HG03280 (cell line): ENCODE measurements around the gene THAP11.
"Not testable (repeated sequence)": the region's sequence is repeated elsewhere in the genome, so short reads cannot be mapped to it uniquely, and the experiment has no call there.

ENCODE experiments used
- ATAC-seq: cut with Tn5 transposase; IDR thresholded peaks from one replicate; pipeline ENCODE4 v1.9.1; 2021; ENCODE audit warnings: mild to moderate bottlenecking, moderate library complexity; ENCODE audit not compliant: unreplicated experiment

THAP11 gene

DNA sequence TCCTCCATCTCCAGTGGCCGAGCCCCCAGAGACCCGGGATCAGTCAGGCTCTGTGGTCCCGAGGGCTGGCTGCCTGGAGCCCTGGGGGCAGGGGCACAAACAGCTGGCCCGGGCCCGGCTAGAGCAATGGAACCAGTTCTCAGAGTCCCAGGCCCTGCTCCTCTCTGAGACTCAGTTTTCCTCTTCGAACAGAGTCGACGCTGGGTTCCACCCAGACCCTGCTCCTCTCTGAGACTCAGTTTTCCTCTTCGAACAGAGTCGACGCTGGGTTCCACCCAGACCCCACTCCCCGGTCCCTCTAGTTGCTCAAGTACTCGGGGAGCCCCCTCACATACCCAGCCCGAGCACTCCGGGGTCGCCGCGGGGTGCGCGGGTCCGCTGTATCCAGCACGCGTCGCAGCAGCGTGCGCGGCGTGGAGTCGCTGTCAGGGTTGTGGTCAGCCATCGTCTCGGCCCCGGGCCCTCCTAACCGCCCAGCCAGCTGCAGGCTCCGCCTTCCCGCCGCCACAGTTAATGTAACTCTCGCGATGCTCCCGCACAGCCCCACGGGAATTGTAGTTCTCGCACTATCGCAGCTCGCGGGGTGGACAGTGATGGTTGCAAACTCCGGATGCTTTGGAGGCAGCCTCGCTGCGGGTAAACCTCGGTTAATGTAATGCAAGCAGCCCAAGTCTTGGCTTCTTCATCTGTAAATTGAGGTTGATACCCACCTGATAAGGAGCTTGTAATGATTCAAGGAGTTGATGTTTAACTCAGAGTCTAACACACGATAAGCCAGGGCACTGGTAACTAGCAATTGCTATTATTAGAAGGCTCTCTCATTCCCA is 8.5 kb upstream of the THAP11 start:
- peak; percentile 95 for ATAC-seq

DNA sequence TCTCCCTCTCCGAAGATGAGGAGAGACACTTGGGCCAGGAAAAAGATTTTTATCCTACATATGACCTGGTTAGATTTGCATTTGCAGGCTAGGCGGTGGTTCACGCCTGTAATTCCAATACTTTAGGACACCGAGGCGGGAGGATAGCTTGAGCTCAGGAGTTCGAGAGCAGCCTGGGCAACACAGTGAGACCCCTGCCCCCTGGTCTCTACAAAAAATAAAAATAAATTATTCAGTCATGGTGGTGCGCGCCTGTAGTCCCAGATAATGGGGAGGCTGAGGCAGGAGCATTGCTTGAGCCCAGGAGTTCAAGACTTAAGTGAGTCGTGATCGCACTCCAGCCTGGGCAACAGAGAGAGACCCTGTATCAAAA is 7.9 kb upstream of the THAP11 start:
- ATAC-seq = no peak

DNA sequence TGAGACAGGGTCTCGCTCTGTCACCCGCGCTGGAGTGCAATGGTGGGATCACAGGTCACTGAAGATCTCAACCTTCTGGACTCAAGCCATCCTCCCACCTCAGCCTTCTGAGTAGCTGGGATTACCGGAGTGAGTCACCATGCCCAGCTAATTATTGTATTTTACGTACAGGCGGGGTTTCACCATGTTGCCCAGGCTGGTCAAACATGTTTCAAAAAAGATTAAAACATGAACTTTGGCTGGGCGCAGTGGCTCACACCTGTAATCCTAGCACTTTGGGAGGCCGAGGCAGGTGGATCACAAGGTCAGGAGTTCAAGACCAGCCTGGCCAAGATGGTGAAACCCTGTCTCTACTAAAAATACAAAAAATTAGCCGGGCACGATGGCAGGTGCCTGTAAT is 4.9 kb upstream of the THAP11 start:
- not testable (repeated sequence) for ATAC-seq

DNA sequence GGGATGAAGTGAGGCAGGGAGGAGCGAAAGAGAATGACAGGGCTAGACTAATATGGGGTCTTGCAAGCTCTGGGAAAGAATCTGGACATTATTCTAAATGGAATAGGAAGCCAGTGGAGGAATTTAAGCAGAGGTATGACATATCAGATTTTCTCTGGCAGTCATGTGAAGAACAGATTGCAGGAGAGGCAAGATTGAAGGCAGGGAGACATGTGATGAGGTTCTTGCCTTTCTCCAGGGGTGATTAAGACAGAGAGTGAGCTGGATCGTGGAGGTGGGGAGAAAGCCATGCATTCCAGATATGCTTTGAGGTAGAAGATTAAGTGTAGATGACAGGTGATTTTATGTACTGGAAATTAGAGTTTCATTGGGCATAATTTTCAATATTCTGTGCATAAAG is 4.3 kb upstream of the THAP11 start:
- no peak for ATAC-seq

DNA sequence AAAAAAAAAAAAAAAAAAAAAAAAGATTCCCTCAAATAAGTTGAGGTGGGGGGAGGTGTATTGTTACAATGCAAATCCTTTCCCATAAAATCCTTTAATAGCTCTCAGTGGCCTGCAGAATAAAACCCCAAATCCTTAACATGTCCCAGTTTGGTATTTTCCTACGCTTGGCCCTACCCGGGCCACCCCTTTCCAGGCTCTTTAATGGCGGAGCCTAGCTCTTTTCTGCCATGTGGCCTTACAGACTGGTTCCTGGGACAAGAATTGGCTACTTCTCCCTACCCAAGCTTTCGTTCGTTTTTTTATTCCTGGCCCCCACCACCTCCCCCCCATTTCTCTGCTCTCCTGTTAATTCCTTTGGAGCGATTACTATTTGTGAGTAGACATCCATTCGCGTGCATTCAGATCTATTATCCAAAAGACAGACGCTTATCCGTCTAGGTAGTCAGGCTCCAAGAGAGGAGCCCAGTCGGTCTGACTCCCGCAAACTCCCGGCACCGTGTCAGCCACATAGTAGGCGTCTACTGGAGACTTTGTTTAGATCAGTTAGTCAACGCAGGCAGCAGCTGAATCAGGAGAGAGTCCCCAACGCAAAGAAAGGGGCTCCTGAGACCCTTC is 813 bp upstream of the THAP11 start:
- no peak for ATAC-seq

DNA sequence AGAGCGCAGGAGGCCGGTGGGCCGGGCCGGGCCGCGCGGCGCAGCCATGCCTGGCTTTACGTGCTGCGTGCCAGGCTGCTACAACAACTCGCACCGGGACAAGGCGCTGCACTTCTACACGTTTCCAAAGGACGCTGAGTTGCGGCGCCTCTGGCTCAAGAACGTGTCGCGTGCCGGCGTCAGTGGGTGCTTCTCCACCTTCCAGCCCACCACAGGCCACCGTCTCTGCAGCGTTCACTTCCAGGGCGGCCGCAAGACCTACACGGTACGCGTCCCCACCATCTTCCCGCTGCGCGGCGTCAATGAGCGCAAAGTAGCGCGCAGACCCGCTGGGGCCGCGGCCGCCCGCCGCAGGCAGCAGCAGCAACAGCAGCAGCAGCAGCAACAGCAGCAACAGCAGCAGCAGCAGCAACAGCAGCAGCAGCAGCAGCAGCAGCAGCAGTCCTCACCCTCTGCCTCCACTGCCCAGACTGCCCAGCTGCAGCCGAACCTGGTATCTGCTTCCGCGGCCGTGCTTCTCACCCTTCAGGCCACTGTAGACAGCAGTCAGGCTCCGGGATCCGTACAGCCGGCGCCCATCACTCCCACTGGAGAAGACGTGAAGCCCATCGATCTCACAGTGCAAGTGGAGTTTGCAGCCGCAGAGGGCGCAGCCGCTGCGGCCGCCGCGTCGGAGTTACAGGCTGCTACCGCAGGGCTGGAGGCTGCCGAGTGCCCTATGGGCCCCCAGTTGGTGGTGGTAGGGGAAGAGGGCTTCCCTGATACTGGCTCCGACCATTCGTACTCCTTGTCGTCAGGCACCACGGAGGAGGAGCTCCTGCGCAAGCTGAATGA is 606 bp downstream of the THAP11 start:
- ATAC-seq = peak; percentile 5

DNA sequence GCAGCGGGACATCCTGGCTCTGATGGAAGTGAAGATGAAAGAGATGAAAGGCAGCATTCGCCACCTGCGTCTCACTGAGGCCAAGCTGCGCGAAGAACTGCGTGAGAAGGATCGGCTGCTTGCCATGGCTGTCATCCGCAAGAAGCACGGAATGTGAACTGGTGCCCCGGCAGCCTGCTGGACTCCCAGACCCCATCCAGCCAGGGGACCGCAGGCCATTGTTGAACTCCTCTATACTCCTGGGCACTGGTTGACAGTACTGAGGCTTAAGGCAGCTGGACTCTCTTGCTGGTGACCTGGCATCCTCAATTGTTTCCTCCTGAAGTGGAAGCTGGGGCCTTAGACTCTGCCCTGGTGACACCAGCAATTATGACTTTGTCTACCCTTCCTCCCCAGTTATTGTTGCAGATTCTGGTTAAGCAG is 1.2 kb downstream of the THAP11 start:
- ATAC-seq = no peak

DNA sequence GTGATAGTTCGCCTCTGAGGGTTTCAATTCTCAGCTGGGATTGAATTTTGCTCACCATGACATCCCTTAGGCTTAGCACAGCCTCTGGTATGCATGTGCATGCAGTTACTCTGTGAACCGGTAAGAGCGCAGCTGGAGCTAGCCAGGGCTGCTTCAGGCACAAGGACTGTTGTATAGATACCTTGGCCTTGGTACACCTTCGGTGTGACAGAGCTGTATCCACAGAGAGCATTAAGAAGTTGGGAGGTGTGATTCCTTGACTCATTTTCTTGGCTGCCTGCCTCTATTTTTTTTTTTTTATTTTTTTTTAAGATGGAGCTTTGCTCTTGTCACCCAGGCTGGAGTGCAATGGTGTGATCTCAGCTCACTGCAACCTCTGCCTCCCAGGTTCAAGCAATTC is 2.4 kb downstream of the THAP11 start:
- no peak for ATAC-seq

DNA sequence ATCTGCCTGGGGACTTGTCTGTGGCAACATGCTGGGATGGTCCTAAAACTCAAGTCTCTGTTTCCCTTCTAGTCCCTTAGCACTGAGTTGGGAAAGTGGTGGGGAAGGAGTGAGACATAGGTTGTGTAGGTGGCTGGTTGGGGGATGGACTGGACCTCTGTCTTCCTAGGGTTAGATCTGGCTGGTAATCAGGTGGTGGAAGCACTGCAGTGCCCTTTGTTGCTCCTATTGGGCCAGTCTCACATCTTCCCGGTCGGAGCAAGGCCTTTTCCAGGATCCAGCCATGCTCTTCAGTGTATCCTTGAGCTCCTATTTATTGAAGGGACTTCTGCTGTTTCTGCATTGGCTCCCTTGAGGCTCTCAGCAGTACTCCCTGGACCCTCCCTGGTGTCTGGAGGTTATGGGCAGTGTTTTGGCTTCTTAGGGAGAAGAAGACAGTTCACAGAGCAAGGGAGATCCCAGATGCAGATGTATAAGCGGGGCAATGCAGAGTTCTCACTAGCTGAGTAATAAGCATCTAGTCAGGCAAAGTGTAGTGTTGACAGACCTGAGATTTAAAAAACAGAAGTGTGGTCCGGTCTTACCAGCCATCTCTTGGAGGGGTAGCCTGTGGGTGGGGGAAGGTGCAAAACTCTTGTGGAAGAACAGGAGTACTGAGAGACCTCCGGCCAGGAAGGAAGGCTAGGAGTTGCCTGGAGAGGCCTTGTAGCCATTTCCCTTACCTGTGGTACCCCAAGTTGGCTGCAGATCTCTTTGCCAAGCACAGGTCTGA is 3.4 kb downstream of the THAP11 start:
- ATAC-seq = no peak

DNA sequence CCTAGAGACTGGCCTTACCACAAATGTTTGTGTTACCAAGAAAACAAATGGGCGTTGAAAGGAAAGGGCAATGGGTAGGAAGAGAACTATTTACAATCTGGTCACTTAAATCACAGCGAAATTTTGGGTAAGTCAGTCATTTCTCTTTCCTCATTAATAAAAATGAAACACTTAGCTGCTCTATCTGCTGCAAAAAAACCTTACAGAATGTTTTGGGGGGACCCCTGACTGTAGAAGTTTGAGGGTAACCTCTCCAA is 3.9 kb downstream of the THAP11 start:
- no peak for ATAC-seq

DNA sequence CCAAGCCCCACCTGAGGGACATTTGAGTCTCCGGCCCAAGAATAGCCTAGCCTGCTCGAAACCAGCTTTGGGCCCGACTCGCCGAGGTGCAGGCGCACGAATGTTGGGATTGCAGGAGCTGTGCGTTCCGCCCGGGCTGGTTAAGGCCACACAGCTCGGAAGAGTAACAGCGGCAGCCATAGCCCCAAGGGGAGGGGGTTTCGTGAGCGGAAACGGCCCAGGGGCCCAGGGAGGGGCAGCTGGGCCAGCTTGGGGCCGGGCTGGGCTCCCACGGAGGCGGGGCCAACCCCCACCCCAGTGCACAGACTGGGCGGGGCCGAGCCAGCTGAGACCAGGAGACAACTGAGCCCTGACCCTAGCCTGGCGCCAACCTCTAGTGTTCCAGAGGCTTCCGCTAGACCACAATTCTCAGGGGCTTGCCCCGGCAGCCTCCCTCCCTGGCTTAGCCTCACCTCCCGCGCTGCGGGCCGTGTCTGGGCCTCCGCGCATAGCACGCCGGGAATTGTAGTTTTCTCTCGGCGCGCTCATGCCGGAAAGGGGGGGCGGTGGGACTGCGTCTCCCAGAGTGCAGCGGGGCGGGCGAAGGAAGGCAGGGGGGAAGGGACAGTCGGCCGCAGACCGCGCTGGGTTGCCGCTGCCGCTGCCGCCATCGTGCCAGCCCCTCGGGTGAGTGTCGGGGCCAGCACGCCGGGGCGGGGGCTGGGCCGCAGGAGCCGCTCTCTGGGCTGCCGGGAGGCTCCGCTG is 4.4 kb downstream of the THAP11 start, which contains the start of gene NUTF2:
TSS of gene NUTF2 (plus strand) at position 614 of the 744 bp plus-strand sequence. CDS start 18,198 bp downstream, outside the sequence.
- ATAC-seq = peak; percentile 56

DNA sequence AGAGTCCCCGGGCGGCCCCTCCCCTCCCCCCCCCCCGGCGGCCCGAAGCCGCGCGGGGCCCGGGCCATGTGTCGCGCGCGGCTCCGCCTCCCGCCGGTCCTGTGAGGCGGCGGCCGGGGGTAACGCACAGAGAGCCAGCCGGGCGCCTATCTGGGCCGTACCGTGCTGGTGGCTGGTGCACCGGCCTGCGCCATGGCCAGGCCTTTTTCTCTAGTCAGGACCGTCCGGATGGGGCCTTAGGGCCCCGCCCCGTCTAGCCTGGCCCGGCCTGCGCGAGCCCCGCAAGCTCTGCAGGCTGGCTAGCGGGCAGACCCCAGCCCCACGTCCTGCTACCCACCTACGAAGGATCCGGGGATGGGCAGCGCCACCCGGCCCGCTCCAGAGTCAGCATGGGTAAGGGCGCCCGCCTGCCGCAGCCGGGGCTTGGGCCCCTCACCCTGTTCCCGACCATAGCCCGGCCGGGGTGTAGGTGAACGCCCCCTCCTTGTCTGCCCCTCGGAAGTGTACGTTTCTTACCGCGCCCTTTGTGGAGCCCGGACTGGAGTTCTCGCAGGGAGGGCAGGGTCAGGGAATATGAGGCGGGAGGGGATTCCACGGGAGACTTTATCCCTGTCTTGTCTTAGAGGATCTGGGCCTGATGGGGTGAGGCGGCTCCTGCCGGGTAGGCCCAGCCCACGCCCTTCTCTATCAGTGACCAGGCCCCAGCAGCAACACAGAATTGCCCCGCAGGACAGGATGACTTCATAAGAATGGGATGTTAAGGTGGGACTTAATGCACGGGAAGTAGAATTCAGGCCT is 5.1 kb downstream of the THAP11 start, which contains the start of gene CENPT:
TSS of gene CENPT (minus strand) at position 630 of the 798 bp plus-strand sequence. CDS start 13,834 bp downstream, outside the sequence.
- peak; percentile 37 for ATAC-seq

DNA sequence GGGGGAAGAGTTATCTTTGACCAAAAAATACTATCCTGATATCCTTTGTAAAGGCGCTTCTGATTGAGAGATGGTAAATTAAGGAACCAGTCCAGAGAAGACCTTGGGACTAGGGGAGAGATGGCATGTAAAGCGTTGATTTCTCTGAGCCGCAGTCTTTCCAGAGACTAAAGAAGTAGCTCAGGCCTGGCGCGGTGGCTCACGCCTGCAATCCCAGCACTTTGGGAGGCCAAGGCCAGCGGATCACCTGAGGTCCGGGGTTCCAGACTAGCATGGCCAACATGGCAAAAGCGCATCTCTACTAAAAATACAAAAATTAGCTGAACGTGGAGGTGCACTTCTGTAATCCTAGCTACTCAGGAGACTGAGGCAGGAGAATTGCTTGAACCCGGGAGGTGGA is 6.0 kb downstream of the THAP11 start:
- ATAC-seq = no peak

DNA sequence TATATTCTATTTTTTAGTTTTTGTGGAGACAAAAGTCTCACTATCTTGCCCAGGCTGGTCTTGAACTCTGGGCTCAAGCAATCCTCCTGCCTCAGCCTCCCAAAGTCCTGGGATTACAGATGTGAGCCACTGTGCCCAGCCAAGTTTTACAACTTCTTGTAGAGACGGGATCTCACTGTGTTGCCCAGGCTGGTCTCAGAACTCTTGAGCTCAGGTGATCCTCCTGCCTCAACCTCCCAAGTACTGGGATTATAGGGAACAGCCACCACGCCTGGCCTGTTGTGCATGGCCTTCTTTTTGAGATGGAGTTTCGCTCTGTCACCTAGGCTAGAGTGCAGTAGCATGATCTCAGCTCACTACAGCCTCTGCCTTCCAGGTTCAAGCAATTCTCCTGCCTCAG is 11.6 kb downstream of the THAP11 start:
- no peak for ATAC-seq

DNA sequence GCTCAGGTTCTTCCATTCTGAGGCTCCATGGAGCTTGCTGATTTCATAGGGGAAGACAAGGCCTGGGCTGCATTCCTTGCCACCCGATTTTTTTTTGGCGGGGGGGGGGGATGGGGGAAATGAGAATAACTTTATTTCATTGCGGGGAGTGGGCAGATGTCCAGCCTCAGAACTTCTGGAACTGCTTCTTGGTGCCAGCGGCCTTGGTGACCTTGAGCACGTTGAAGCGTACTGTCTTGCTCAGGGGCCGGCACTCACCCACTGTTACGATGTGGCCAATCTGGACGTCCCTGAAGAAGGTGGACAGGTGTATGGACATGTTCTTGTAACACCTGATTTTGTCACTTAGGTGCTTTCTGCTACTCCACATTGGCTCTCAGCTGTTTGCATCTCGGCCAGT is 13.7 kb downstream of the THAP11 start:
- no peak for ATAC-seq

DNA sequence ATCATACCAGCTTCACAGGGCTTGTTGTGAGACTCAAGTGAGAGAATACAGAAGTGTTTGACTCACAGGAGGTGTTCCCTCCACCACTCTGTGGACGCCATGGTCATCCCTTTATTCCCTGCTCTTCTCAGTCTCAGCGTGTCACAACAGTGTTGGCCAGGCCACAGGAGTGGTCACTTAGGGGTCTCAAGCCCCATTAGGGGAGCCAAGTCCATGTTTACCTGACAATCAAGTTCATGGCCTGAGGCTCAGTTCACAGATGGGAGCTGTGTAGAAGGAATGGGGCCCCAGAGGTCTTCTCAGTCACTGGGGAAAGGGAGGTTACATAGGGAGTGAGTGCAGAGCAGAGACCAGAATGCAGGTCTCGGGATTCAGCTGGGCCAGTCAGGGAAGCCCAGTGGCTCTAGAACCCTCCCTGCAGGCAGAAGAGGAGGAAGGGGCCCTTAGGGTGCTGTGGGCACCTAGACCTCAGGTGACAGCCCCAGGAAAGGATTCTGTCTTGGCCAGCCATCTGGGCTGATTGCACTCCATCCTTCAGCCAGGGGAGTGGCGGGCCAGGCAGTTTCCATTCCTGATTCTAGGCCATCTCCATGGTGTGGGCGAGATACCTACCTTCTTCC is 14.9 kb downstream of the THAP11 start:
- no peak for ATAC-seq

DNA sequence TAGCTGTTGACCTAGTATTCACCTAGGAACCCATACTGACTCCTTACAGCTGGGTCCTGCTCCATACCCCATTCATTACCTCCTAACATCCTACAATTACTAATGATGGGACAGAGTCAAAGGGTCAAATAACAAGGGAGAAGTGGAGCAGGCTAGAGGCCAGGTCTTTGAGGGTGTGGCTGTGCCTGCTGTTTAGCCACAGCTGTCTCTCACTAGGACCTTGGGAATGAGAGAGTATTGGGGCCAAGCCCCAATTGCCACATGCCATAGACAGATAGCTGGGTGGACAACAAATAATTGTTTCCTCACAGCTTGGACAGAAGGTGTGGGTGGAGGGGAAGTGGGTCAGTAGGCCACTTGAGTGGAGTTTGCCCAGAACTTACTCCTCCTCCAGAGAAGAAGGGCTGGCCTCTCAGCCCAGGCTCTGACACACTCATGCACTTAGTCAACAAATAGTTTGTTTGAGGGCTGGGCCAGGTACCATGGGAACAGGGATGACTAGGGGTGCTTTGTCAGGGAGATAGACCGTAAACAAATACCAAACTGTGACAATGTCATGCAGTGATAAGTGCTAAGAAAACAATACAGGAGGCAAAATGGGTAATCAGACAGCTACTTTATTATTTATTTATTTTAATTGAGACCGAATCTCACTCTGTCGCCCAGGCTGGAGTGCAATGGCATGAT is 15.6 kb downstream of the THAP11 start:
- no peak for ATAC-seq

DNA sequence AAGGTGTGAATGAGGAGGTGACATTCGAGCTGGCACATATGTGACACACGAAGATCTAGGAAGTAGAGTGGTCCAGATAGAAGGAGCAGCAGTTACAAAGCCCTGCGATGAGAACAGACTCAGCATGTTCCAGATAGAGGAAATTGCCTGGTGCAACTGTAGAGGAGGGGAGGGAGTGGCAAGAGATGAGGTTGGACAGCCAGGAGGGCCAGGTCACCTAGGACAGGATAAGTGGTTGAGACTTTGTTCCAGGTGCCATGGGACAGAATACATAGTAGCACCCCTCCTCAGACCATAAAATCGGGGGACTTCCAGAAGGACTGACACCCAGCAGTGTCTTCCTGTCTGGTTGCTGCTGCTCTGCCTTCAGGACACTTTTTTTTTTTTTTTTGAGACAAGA is 16.4 kb downstream of the THAP11 start:
- ATAC-seq = no peak
